ENCODE results near the gene CDH23. TPM values are rescaled to one million over a fixed set of nuclear protein-coding genes. Genes with fewer than 3 reads are reported as not detected.

CDH23 gene
- total and polyA plus RNA-seq, 9 of the 15 experiments (the other 6 are each of a cell fraction or from before 2014, with no cell fraction given) = 0.18 to 1.2 (median 0.47) TPM

DNA sequence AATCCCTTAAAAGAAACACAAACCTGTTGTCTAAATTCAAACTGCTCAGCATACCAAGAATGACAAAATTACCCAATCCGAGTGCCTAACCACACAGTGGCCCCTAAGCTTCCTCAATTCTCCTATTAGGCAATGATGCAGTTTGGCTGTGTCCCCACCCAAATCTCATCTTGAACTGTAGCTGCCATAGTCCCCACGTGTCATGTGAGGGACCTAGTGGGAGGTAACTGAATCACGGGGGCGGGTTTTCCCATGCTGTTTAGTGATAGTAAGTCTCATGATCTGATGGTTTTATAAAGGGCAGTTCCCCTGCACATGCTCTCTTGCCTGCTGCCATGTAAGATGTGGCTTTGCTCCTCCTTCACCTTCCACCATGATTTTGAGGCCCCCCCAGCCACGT is 432.5 kb downstream of the CDH23 start:
- ATAC-seq (peak; percentile 23; the same call in 1 of the 3 replicates), FAIRE-seq (no peak), DNase-seq (ENCODE audit: extremely low read depth in 1 of 4, low spot score in 3 of 4) (peak in 1 of 4 experiments; percentile 50)
- POLR2A ChIA-PET = interaction anchor here (0.6 to 3.3 kb wide), 9 partner anchors 9 to 269 kb away, joined by 3 to 22 read pairs (median 3); partner anchors contain the start of gene PSAP
- intact Hi-C loops (cut with micrococcal nuclease) = no loop called here
- Histone ChIP-seq H3K9me1 (ENCODE audit: control insufficient read depth, insufficient read depth, low read length) (peaks cover 5% of the 10 kb centered on the region), H3K4me3 (no peak overlapping the region), H3K4me1 (replicated peaks in 1 of 2; ENCODE audit: control insufficient read depth in 2 of 2, insufficient read depth in 2 of 2, low read length in 2 of 2) (peaks cover 0 to 2% of the 10 kb centered on the region in 2 experiments; a peak in 1 of 5 replicates), H3K27ac (ENCODE audit: extremely low read depth, low read depth, low read length) (no peak overlapping the region), H4K20me1 (replicated peaks; ENCODE audit: control insufficient read depth, insufficient read depth, low read length) (peaks cover 26% of the 10 kb centered on the region; the same call in 1 of the 2 replicates), H3K27me3 (ENCODE audit: control insufficient read depth in 2 of 2, insufficient read depth in 2 of 2, low read length in 2 of 2) (no peaks in the 10 kb centered on the region), H3K36me3 (ENCODE audit: control insufficient read depth, insufficient read depth, low read length) (peaks cover 95% of the 10 kb centered on the region), H3K9me3 (replicated peaks; ENCODE audit: control insufficient read depth, insufficient read depth, low read depth, low read length) (no peaks in the 10 kb centered on the region), H3K79me2 (ENCODE audit: control insufficient read depth, insufficient read depth, low read length) (peaks cover 26% of the 10 kb centered on the region), H3K4me2 (ENCODE audit: insufficient read depth, low read length) (no peak overlapping the region), H2AFZ (ENCODE audit: low read depth, low read length) (no peak overlapping the region), H3K9ac (ENCODE audit: insufficient read depth in 1 of 2, low read depth in 2 of 2, low read length in 2 of 2) (no peak overlapping the region)
- CTCF ChIA-PET (ENCODE audit: low intra/inter-chr PET ratio) = no interaction called here
- no TSS peak for BruUV-seq (replicated peaks)
- 69% methylated on average over 5 of the region's 5 CpGs for WGBS (ENCODE audit: insufficient coverage, low coverage, missing lambda C conversion rate)
- in situ Hi-C loops (cut with MboI) = no loop called here
- TF ChIP-seq, protein P1, sequence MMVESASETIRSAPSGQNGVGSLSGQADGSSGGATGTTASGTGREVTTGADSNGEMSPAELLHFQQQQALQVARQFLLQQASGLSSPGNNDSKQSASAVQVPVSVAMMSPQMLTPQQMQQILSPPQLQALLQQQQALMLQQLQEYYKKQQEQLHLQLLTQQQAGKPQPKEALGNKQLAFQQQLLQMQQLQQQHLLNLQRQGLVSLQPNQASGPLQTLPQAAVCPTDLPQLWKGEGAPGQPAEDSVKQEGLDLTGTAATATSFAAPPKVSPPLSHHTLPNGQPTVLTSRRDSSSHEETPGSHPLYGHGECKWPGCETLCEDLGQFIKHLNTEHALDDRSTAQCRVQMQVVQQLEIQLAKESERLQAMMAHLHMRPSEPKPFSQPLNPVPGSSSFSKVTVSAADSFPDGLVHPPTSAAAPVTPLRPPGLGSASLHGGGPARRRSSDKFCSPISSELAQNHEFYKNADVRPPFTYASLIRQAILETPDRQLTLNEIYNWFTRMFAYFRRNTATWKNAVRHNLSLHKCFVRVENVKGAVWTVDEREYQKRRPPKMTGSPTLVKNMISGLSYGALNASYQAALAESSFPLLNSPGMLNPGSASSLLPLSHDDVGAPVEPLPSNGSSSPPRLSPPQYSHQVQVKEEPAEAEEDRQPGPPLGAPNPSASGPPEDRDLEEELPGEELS (CRISPR knock-in tag; IDR thresholded peaks at IDR 0.05; ENCODE audit: borderline replicate concordance) = no peak
- TF ChIP-seq HDAC3 (IDR thresholded peaks at IDR 0.05; ENCODE audit: borderline replicate concordance, partially characterized antibody) (no peak), TCF3 (CRISPR knock-in tag; IDR thresholded peaks at IDR 0.05) (no peak), NRF1 (conservative IDR thresholded peaks at IDR 0.05 in 1 of 2, IDR thresholded peaks at IDR 0.05 in 1 of 2) (peak in 1 of 2 experiments; percentile 45; a peak in 3 of 4 replicates), LARP7 (IDR thresholded peaks at IDR 0.05) (no peak), ARHGAP35 (IDR thresholded peaks at IDR 0.05; ENCODE audit: partially characterized antibody) (no peak)
- TF ChIP-seq, protein P2, sequence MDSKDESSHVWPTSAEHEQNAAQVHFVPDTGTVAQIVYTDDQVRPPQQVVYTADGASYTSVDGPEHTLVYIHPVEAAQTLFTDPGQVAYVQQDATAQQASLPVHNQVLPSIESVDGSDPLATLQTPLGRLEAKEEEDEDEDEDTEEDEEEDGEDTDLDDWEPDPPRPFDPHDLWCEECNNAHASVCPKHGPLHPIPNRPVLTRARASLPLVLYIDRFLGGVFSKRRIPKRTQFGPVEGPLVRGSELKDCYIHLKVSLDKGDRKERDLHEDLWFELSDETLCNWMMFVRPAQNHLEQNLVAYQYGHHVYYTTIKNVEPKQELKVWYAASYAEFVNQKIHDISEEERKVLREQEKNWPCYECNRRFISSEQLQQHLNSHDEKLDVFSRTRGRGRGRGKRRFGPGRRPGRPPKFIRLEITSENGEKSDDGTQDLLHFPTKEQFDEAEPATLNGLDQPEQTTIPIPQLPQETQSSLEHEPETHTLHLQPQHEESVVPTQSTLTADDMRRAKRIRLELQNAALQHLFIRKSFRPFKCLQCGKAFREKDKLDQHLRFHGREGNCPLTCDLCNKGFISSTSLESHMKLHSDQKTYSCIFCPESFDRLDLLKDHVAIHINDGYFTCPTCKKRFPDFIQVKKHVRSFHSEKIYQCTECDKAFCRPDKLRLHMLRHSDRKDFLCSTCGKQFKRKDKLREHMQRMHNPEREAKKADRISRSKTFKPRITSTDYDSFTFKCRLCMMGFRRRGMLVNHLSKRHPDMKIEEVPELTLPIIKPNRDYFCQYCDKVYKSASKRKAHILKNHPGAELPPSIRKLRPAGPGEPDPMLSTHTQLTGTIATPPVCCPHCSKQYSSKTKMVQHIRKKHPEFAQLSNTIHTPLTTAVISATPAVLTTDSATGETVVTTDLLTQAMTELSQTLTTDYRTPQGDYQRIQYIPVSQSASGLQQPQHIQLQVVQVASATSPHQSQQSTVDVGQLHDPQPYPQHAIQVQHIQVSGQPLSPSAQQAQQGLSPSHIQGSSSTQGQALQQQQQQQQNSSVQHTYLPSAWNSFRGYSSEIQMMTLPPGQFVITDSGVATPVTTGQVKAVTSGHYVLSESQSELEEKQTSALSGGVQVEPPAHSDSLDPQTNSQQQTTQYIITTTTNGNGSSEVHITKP (IDR thresholded peaks at IDR 0.05; ENCODE audit: partially characterized antibody) = no peak
- TF ChIP-seq, protein P3, sequence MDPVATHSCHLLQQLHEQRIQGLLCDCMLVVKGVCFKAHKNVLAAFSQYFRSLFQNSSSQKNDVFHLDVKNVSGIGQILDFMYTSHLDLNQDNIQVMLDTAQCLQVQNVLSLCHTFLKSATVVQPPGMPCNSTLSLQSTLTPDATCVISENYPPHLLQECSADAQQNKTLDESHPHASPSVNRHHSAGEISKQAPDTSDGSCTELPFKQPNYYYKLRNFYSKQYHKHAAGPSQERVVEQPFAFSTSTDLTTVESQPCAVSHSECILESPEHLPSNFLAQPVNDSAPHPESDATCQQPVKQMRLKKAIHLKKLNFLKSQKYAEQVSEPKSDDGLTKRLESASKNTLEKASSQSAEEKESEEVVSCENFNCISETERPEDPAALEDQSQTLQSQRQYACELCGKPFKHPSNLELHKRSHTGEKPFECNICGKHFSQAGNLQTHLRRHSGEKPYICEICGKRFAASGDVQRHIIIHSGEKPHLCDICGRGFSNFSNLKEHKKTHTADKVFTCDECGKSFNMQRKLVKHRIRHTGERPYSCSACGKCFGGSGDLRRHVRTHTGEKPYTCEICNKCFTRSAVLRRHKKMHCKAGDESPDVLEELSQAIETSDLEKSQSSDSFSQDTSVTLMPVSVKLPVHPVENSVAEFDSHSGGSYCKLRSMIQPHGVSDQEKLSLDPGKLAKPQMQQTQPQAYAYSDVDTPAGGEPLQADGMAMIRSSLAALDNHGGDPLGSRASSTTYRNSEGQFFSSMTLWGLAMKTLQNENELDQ (CRISPR knock-in tag; IDR thresholded peaks at IDR 0.05; ENCODE audit: borderline replicate concordance) = no peak
- TF ChIP-seq, protein P4, sequence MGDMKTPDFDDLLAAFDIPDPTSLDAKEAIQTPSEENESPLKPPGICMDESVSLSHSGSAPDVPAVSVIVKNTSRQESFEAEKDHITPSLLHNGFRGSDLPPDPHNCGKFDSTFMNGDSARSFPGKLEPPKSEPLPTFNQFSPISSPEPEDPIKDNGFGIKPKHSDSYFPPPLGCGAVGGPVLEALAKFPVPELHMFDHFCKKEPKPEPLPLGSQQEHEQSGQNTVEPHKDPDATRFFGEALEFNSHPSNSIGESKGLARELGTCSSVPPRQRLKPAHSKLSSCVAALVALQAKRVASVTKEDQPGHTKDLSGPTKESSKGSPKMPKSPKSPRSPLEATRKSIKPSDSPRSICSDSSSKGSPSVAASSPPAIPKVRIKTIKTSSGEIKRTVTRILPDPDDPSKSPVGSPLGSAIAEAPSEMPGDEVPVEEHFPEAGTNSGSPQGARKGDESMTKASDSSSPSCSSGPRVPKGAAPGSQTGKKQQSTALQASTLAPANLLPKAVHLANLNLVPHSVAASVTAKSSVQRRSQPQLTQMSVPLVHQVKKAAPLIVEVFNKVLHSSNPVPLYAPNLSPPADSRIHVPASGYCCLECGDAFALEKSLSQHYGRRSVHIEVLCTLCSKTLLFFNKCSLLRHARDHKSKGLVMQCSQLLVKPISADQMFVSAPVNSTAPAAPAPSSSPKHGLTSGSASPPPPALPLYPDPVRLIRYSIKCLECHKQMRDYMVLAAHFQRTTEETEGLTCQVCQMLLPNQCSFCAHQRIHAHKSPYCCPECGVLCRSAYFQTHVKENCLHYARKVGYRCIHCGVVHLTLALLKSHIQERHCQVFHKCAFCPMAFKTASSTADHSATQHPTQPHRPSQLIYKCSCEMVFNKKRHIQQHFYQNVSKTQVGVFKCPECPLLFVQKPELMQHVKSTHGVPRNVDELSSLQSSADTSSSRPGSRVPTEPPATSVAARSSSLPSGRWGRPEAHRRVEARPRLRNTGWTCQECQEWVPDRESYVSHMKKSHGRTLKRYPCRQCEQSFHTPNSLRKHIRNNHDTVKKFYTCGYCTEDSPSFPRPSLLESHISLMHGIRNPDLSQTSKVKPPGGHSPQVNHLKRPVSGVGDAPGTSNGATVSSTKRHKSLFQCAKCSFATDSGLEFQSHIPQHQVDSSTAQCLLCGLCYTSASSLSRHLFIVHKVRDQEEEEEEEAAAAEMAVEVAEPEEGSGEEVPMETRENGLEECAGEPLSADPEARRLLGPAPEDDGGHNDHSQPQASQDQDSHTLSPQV (IDR thresholded peaks at IDR 0.05) = no peak
